Activated T-helper 9 cell treated with anti-CD3 and anti-CD28 coated beads, Interleukin-2, amount 50 U/mL, for 16 hours (primary cell): ENCODE measurements around the gene RAD9A.

Experiments
- DNase-seq: peaks from one replicate; pipeline ENCODE4 v3.0.0-alpha.2; 2020; ENCODE audit warnings: low read depth

Gene RAD9A

DNA sequence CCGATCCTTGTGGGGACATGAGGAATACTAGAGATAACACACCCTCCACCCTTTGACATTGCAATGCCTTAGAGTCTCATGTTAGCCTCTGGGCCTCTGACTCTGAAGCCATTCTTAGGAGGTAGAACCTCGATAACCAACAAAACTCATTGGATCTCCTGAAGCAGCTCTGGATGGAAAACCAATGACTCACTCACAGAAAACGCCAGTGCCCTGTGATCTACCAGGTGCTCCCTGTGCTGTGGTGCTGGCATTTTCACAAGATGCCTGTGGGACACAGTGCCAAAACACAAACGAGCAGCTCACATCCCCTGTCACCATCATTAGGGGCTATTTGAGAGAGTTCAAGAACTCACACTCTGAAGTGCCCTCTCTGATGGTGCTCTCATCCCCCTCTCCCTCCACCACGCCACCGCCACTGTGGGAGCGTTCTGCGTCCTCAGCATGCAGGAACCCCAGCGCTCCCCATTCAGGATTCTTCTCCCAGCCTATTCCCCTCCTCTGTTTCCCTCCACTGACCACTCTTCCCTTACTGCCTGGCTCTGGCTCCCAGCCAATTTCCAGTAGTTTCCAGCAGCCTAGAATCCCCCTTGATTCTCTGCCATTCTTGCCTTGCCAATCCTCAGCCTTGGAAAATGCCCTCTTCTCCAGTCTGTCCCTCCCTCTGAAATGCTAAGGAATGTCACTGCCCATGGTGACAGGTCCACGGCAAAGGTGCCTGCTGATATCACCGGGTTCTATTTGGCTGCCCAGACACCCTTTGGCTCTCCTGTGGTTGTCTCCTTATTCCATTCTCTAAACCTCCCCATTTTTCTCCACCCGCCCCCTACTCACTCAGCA, 33.7 kb upstream of the RAD9A start:
- no peak for DNase-seq

DNA sequence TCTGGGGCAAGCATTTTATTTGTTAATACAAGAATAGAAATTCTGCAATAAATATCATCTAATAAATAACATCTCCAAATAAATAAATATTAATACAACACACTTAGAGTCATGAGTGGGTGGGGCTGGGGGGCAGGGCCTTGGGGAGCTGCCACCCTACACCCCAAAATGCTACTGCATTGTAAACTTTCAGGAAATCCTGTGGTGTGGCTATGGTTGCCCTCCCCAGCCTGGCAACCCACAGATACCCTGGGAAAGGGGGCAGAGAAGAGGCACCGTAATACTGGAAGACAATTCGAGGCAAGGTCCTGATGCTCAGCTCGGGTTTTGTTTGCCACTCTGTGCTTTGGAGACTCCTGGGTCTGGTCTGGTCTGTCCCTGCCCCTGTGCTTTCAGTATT, 27.6 kb upstream of the RAD9A start:
- DNase-seq: no peak

DNA sequence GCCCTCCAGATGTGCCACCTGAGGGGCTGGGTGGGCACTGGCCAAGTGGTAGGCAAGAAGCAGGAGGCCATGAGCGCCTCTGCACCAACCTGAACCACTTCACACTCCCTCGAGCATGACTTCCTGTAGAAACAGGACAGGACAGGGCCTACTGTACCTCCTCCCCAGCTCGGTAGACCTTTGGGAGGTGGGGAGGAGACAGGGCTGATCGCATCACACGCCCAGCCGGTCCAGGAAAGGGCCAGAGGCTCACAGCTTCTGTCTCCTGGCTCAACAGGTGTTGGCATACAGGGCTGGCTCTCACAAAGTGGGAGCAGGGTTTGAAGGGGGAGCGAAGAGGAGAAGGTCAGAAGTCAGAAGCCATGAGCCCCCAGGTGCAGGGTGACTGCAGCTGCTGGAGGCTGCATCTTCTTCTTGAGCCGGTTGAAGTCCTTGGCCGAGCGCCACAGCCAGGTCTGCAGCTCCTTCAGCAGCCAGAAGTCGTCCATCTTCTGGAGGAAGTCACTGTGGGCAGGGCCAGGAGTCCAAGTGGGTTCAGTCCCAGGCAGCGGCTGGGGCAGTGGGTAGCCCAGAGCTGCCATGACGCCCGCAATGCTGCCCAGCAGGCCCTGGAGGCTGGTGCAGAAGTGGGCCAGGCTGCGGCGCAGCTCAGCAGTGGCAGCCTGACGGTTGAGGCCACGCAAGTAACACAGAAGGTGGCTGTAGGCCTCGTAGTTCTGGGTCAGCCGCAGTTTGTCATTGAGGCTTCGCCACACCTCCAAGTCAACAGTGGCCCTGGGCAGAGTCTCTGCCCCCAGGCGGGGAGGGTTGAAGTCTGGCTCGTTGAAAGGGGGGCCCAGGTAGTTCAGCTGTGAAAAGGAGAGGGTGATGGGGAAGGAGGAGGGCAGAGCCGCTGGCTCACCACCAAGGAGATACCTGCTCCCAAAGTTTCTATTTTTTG, 26.7 kb upstream of the RAD9A start:
- no peak for DNase-seq

DNA sequence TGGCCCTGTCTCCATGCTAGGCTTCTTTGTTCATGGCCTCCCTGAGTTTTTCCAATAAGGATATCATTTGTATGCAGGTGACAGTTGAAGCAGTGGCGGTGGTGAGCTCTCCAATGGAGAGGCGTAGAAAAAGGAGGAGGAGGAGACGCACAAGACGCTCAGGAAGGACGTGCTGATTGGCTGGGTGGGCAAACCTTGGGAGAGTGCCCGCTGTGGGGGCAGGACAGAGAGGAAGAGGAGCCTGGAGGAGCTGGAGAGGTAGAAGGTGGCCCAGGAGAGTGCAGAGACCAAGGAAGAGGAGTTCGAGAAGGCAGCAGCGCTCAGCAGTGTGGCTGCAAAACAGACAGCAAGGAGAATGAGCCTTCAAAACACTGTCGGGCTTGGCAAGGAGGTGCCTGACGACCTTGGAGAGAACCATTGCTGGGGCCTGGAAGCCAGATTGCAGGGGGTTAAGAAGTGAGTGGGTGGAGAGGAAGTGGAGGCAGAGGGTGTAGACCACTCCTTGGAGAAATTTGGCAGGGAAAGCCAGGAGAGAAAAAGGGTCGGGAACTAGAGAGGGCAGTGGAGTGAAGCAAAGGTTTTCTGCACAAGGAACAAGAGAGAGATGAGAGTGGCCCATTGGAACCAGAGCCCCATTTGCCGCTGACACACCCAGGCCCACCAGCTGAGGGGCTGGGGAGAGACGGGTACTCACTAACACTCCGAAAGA, 25.9 kb upstream of the RAD9A start:
- DNase-seq: no peak

DNA sequence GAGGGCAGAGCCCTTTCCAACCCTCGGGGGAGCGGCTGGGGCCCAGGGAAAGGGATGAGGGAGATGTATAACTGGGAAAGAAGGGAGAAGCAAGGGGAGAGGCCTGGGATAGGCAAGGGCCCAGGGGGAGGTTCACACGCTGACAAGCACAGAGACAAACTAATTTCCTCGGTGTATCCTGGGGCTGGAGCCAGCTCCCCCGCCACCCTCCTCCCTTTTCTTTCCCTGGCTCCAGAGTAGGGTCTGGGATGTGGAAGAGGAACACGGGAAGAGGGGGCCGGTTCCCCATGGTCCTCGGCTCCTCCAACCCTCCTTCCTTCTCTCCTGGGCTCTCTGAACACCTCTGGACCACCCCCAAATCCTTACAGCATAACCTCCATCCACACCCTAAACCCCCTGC, 25.2 kb upstream of the RAD9A start:
- DNase-seq: no peak

DNA sequence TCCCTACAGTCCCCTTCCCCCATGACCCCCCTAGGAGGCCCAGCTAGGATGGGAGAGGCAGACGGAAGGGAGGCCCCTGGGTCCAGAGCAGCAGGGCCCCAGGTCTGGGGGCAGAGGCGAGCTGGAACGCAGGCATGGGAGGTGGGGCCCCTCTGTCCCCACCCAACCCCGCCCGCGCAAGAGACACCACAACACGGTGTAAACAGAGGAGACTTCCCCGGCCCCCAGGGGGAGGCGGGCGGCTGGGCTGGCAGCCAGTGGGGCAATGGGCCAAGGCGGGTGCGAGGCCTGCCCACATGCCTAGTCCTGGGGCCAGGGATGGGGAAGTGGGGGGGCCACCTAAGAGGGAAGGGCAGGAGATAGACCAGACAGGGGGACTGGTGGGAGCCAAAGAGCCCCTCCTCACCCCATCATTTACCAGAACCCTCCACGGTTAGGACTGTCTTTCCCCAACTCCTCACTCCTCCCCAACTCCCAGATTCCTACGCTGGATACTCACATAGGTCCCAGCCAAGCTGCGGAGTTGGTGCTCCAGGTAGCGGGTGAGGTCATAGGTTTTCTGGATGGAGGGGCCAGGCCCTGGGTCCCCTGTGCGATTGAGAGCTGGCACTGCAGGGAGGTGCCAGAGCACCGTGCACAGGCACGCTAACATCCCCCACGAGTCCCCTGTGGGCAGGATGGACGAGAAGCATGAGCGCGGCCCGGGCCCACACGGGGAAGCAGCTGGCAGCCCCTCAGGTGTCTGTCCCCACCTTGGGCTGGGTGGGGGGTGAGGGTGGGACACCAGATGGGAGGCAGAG, 24.6 kb upstream of the RAD9A start:
- DNase-seq: no peak

DNA sequence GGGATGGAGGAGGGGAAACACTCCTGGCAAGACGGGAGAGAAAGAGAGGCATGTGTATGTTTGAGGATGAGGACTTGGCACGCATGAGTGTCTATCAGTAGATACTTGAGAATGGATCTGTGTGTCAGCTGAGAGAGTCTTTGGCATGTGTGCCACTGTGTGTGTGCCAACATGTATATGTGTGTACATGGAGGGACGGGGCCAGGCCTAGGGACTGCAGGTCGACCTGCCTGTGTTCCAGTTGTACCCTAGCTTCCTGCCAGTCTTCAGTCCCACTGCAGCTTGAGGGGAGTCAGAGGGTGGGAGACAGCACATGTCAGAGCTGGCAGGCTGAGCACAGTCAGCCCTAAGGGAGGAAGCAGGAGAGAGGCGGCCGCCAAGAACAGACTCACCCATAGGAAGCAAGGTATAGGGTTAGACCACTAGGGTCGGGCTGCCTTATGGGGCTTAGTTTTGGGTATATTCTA, 24.0 kb upstream of the RAD9A start:
- DNase-seq: no peak

DNA sequence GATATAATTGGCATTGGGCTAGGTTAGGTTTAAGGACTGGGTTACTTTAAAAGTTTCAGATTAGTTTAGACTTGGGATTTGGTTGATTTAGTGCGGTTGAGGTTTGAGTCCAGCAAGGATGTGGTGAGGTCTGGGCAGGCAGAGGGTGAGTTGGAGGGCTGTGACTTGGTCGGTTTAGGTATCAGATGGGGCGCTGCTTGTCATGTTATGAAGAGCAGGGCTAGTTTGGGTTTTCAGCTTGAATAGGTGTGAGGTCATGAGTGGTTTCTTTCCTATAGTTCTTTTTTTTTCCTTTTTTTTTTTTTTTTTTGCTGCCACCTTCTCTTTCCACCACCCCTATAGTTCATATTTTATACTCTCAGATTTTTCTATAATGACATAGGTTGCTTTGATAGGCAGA, 23.2 kb upstream of the RAD9A start:
- DNase-seq: no peak

DNA sequence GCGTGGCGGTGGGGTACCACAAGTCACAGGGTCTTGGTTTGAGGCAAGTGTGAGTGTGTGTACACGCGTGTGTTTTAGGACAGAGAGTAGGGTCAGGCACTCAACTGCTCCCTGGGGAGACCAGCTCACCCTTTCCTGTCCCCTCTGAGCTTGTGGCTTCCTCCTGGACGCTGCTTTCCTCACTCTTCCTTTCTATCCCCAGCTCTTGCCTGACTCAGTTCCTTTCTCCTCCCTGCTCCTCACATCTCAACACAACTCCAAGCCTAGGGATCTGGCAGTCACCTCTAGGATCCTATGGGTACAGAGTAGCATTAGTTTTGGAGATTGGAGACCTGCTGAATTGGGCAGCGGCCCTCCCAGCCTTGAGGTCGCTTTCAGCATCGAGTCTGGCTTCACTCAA, 22.5 kb upstream of the RAD9A start:
- DNase-seq: no peak

DNA sequence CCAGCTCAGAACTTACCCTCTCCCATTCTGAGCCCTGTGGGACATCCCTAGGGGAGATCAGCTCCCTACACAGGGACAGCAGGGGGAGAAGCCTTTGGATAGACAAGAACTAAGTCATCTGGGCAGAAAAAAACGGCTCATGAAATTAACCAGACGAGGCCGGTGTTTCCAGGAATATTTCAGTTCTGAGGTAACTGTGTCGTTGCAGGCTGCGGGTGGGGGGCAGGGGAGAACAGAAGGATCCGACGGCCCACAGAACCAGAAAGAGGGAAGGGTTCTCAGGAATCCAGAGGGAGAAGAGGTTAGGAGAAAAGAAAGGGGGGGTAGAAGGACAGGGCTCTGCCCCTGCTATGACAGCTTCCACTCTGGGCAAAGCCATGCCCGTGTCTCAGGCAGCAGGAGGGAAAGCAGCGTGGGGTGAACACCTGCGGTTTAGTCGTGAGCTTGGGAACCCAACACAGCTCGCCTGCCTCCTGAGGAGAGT, 21.9 kb upstream of the RAD9A start:
- no peak for DNase-seq

DNA sequence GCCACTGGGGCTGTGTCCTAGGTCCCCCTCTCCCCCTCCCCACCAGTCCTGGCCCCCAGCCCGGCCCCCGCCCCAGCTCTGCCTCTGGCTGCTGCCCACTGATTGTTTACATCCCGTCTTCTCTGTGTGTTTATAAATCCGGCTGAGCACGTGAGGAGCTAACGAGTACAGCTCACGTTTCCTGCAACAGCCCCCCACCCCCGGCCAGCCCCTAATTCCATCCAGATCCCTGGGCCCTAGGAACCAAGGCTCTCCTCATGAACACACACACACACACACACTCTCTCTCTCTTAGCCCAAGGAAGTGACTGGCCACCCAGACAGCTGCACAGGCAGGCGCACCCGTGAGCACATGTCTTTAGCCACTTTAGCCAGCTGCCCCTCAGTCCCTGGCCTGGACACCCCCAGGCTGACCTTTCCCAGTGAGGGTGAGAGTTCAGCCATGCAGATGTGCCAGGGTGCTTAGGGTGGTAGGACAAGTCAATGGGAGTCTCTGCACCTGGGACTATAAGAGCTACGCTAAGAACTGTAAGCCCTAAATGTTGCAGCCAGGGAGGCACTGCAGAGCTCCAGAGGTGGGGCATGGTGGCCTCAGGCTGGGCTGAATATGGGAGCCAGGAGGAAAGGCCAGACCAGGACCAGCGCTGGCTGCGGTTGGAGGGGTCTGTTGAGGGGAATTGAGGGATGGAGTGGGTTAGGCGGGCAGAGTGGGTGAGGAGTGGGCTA, 21.3 kb upstream of the RAD9A start:
- no peak for DNase-seq

DNA sequence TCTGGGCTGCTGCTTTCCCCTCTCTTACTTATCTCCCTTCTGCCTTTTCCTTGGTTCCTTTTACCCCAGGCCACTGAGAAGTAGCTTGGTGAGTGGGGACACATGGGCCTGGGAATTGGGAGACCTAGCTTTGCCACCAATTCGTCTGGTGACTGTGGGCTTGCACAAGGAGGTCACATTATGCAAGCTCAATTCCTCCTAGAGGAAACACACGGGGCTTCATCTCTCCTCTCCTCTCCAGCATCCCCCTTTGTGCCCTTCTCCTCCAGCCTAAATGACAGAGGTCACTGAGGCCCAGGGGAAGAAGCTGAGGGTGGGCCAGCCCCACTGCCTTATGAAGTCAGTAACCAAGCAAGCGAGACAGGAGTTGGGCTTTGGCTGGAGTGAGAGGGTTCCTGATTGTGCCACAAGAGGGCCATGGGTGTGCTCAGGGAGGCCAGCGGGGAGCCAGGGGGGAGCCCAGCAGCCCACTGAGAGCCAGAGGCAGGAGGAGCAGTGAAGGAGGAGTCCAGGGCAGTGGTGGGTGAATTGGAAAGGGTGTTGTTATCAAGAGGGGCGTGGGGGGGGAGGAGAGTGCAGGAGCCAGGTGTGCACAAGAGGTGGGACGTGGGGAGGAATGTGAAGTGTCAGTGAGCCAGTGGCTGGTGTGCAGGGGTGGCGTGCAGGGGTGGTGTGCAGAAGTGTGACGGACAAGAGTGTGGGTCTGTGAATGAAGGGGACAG, 20.4 kb upstream of the RAD9A start:
- no peak for DNase-seq

DNA sequence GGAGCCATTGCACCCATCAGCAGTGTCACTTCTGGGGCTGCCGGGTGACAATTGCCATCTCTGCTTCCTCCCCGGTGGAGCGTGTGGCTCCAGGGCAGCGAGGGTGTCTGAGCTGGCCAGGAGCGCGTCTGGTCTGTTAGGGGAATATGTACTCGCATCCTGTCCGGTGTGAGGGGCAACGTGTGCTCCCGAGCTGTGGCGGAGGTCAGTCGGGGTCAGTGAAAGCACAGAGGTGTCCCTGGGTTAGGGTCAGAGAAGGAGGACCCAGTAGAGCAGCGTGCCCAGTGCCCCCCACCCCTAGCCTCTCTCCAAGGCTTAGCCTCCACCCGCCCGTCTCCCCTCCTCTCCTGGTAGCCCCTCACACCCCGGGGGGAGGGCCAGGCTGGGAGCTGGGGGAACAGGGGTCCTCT, 19.9 kb upstream of the RAD9A start:
- no peak for DNase-seq

DNA sequence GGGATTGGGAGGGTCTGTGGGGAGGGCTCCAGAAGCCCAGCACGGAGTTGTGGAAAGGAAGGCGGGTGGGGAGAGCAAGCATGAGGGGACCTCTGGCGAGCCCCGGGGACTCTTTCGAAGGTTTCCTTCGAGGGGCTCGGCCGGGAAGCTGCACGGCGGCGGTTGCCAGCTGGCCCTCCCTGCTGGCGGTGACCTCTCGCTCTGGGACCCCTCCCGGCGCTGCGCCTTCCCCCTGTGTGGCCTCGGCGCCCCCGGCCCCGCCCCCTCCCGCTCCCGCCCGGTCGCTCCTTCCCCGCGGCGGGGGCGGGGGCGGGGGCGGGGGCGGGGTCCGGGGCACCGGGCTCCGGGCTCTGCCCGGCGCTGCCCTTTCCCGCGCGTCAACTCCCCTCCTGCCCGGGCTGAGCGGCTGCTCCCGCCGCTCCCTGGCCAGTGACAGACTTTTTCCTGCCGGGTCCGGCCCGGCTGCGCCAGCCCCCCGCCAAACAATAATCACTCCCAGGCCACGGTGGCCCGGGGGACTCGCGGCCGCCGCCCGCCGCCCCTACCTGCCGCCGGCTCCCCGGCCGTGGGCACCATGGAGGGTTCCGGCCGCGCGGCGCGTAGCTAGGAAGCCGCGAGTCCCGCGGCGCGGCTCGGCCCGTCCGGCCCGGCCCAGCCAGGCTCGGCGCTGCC, 19.3 kb upstream of the RAD9A start:
- no peak for DNase-seq

DNA sequence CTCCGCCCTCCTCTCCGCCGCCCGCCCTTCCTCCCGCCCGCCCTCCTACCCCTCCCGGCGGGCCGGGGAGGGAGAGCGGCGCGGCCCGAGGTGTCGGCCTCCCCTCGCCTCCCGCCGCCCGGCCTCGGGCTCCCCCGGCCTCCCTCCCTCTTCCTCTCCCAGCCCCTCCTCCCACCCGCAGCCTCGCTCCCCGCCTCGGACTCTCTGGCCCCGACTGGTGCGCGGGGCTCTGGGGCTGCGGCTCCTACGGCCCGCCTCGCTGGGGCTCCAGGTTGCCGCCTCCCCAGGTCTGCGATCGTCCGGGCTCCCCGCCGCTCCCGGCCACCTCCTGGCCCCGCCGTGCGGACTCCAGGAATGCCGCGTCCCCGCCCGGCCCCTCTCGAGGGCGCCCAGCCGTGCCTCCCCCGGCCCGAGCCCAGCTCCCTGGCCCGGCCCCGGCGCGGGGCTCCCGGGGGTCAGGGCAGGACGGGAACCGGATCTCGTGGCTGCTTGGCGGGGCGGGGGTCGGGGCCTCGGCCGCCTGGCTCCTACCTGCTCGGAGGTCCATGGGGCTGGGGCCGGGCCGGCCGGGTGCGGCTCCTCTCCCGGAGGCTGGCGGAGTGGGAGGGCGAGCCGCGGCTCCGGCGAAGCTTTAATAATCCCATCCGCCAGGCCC, 18.7 kb upstream of the RAD9A start, which contains the start of gene CLCF1:
Gene CLCF1, minus strand, starts transcription at position 606 of the 655 bp plus-strand sequence. Its CDS starts 59 bp downstream, at position 547.
- DNase-seq: no peak

DNA sequence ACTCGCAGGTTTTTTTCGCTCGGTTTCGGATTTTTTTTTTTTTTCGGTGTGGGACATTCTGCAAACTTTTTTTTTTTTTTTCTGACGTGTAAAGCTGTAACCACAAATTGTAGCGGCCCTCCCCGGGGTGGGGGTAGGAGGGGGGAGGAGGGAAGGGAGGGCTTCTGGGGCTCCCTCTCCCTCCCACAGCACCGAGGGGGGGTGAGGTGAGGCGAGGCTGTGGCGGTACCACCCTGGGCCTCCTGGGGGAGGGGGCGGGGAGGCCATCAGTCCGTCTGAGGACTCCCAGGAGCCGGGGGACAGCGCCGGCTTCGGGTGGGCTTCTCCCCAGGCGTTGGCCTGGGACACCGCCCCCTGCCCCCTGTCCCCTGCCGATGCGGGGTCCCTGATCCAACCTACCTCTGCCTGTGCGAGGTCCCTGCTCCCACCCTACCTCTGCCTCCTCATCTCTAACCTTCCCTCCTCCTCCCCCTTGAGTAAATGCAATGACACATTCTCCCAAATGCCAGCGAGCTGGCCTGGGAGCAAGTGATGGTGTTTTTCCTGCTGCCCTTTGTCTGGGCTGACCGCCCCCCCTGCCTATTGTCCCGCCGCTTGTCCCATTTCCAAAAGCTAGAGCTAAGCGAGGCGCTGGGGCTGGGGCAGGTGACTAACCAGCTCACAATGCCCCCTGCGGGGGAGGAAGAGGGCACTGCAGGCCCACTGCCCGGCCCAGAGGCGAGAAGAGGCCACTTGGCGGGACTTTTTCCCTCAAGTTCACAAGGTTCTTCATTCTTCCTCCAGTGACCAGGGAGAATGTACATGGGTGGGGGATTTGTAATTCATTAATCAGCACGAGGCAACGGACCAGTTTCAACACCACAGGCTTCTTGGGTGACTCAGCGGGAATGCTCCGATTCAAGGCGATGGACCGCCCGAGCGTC, 17.9 kb upstream of the RAD9A start:
- DNase-seq: peak; percentile 74

DNA sequence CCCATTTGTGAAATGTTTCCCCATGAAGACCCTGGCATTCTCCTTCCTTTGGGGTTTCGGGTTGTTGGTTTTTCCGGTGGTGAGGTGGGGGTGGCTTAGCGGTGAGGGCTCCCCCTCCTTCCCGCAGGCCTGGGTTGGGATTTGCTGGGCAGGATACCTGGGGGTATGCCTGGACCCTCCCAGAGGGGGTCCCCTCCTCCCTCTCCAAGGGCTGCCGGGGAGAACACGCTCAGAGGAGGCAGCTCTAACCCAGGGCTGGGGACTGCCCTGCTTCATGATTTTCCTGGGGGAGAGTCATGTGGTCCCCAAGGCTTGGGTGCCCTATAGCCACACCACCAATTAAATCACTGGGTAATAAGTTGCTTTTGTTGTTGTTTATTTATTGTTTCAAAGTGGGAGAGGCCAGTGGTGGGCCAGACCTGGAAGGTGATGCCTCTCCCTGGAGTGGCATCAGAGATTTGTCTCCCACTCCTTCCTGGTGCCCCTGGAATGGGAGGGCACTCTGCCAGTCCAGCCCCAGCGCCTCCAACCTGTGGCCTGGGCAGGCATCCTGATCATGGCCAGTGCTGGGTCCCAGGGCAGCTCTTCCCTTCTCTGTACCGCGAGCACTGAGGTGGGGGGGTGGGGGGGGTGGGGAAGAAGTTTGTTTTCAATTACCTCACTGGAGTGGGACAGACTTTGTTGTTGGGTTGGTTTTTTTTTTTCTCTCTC, 17.1 kb upstream of the RAD9A start:
- DNase-seq: no peak
